Loucy (cell line): ENCODE measurements around the gene ARMH4.
"Not testable (repeated sequence)": the region's sequence is repeated elsewhere in the genome, so short reads cannot be mapped to it uniquely, and the experiment has no call there.

Experiments
- H2AFZ ChIP-seq: fragments of 200-600 bp; sonication (generic); 2 replicates; pipeline ENCODE4 v1.6.0; 2016; ENCODE audit warnings: antibody characterized with exemption, mild to moderate bottlenecking, low read length, moderate library complexity
- H3F3A ChIP-seq: fragments of 200-600 bp; 2 replicates; pipeline ENCODE4 v1.6.0; 2016; ENCODE audit warnings: antibody characterized with exemption, low read depth, mild to moderate bottlenecking
- H3K27me3 ChIP-seq: fragments of 200-600 bp; sonication (generic); 2 replicates; pipeline ENCODE4 v1.6.1; 2014; ENCODE audit warnings: low read length, mild to moderate bottlenecking; ENCODE audit not compliant: insufficient read depth, poor library complexity, severe bottlenecking
- H3K36me3 ChIP-seq: fragments of 200-600 bp; sonication (generic); 2 replicates; pipeline ENCODE4 v1.6.1; 2016; ENCODE audit warnings: low read length; ENCODE audit not compliant: insufficient read depth
- H3K4me1 ChIP-seq: fragments of 200-600 bp; sonication (generic); 2 replicates; pipeline ENCODE4 v1.5.1; 2014; ENCODE audit warnings: low read length, mild to moderate bottlenecking; ENCODE audit not compliant: insufficient read depth, poor library complexity, severe bottlenecking
- H3K4me2 ChIP-seq: fragments of 200-600 bp; sonication (generic); 2 replicates; pipeline ENCODE4 v1.6.0; 2014; ENCODE audit warnings: antibody characterized with exemption, low read length, low read depth, mild to moderate bottlenecking; ENCODE audit not compliant: poor library complexity, severe bottlenecking
- H3K4me3 ChIP-seq: fragments of 200-600 bp; sonication (generic); 2 replicates; pipeline ENCODE4 v1.5.1; 2014; ENCODE audit warnings: low read length, mild to moderate bottlenecking, mixed read lengths; ENCODE audit not compliant: poor library complexity, severe bottlenecking
- H3K79me2 ChIP-seq: fragments of 200-600 bp; sonication (generic); 2 replicates; pipeline ENCODE4 v1.6.1; 2014; ENCODE audit warnings: low read length; ENCODE audit not compliant: insufficient read depth
- H3K9ac ChIP-seq: fragments of 200-600 bp; sonication (generic); 2 replicates; pipeline ENCODE4 v1.6.0; 2014; ENCODE audit warnings: mild to moderate bottlenecking, low read depth, low read length, moderate library complexity; ENCODE audit not compliant: poor library complexity, severe bottlenecking
- H3K9me2 ChIP-seq: fragments of 200-600 bp; sonication (generic); replicated peaks from 2 replicates; pipeline ENCODE4 v1.6.1; 2016; ENCODE audit warnings: low read depth, low read length, mixed read lengths
- H3K9me3 ChIP-seq: fragments of 200-600 bp; sonication (generic); 2 replicates; pipeline ENCODE4 v1.6.1; 2014; ENCODE audit warnings: mild to moderate bottlenecking, antibody characterized with exemption, low read length, low read depth; ENCODE audit not compliant: insufficient read depth
- H4K20me1 ChIP-seq: fragments of 200-600 bp; sonication (generic); 2 replicates; pipeline ENCODE4 v1.6.0; 2014; ENCODE audit warnings: antibody characterized with exemption, low read length, mild to moderate bottlenecking; ENCODE audit not compliant: insufficient read depth, poor library complexity, severe bottlenecking
- EZH2phosphoT487 ChIP-seq: fragments of 200-600 bp; IDR thresholded peaks from 2 replicates; pipeline ENCODE4 v1.6.1; 2018; ENCODE audit warnings: antibody characterized with exemption, mild to moderate bottlenecking, moderate library complexity, borderline replicate concordance
- TF ChIP-seq, protein P1 (sequence below): fragments of 200-600 bp; sonication (generic); conservative IDR thresholded peaks from 2 replicates; pipeline ENCODE4 v1.5.1; 2014; ENCODE audit warnings: mild to moderate bottlenecking, antibody characterized with exemption, low read length

The ARMH4 gene

DNA sequence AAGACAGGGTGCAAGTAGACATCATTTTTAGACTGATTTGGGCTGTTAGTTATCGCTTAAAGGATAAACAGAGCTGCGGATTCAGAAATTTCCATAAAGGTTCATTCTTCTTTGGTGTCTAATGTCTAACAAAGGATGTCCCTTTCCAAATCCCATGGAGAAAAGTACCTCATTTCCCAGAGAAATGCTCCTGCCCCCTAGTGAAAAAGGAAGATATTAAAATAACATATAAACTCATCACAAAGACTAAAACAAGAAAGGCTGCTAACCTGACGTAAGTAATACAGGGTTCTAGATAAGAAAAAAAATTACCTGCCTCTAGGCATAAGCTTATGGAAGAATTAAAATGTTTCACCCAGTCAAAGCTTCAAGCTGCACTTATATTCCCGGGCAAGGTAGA is 22.8 kb downstream of the ARMH4 start:
- H3K9me3 ChIP-seq = no peaks in the 10 kb centered on the region; the same call in 1 of the 2 replicates
- H3K4me3 ChIP-seq = no peak overlapping the region

DNA sequence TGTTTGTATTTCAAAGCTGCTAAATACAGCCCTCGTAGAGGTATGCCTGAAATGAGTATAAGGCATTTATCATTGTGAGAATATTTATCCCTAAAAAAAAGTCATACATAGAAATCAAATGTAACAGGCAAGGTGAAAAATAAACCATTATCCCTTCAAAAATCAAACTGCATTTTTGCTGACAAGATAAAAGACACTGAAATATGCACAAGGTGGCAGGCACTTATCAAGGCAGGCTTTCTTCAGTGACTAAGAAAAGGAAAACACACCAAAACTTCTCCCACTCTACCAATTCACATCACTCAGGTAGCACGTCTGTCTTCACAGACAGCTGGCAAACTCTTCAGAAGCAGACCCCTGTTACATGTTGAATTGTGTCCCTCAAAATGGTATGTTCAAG is 23.6 kb downstream of the ARMH4 start:
- Histone ChIP-seq H3K4me1 (no peaks in the 10 kb centered on the region), H3K9me2 (no peaks in the 10 kb centered on the region), H3K4me3 (no peak overlapping the region), H4K20me1 (no peaks in the 10 kb centered on the region), H2AFZ (no peak overlapping the region), H3K27me3 (no peaks in the 10 kb centered on the region), H3K79me2 (no peaks in the 10 kb centered on the region), H3K36me3 (no peaks in the 10 kb centered on the region), H3F3A (no peaks in the 10 kb centered on the region), H3K9ac (no peak overlapping the region), H3K9me3 (no peaks in the 10 kb centered on the region; the same call in 1 of the 2 replicates), H3K4me2 (no peak overlapping the region)
- TF ChIP-seq, protein P1, sequence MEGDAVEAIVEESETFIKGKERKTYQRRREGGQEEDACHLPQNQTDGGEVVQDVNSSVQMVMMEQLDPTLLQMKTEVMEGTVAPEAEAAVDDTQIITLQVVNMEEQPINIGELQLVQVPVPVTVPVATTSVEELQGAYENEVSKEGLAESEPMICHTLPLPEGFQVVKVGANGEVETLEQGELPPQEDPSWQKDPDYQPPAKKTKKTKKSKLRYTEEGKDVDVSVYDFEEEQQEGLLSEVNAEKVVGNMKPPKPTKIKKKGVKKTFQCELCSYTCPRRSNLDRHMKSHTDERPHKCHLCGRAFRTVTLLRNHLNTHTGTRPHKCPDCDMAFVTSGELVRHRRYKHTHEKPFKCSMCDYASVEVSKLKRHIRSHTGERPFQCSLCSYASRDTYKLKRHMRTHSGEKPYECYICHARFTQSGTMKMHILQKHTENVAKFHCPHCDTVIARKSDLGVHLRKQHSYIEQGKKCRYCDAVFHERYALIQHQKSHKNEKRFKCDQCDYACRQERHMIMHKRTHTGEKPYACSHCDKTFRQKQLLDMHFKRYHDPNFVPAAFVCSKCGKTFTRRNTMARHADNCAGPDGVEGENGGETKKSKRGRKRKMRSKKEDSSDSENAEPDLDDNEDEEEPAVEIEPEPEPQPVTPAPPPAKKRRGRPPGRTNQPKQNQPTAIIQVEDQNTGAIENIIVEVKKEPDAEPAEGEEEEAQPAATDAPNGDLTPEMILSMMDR = no peak
- no peak for TF ChIP-seq EZH2phosphoT487

More for the DNA sequence above, 22.8 kb downstream of the ARMH4 start:
- Histone ChIP-seq H4K20me1 (no peaks in the 10 kb centered on the region), H3K79me2 (no peaks in the 10 kb centered on the region), H3K9ac (no peak overlapping the region), H3K4me1 (no peaks in the 10 kb centered on the region), H3F3A (no peaks in the 10 kb centered on the region), H2AFZ (no peak overlapping the region), H3K9me2 (no peaks in the 10 kb centered on the region), H3K36me3 (no peaks in the 10 kb centered on the region), H3K27me3 (no peaks in the 10 kb centered on the region), H3K4me2 (no peak overlapping the region)
- TF ChIP-seq EZH2phosphoT487 = no peak
- TF ChIP-seq, protein P1 = peak; percentile 46

DNA sequence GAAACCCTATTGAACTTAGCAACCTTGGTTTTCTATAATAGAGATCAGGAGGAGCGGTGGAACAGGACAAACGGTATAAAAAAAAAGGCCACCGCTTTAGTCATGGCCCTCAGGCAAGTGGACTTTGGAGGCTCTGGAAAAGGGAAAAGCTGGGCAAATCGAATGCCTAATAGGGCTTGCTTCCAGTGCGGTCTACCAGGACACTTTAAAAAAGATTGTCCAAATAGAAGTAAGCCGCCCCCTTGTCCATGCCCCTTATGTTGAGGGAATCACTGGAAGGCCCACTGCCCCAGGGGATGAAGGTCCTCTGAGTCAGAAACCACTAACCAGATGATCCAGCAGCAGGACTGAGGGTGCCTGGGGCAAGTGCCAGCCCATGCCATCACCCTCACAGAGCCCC is 29.5 kb downstream of the ARMH4 start:
- not testable (repeated sequence) for H2AFZ ChIP-seq, H3K4me3 ChIP-seq, H3K9me3 ChIP-seq, H3K36me3 ChIP-seq, H3K4me2 ChIP-seq, H3K4me1 ChIP-seq, H4K20me1 ChIP-seq, H3K27me3 ChIP-seq, H3K79me2 ChIP-seq, H3K9ac ChIP-seq, H3F3A ChIP-seq, H3K9me2 ChIP-seq

GRCh38 chr14:58121530-58122186 is 30.4 kb downstream of the ARMH4 start:
- H3K4me2 ChIP-seq = no peak overlapping the region
- no peaks in the 10 kb centered on the region for H3K36me3 ChIP-seq
- no peaks in the 10 kb centered on the region for H3K4me1 ChIP-seq
- H3K9ac ChIP-seq = no peak overlapping the region
- H3F3A ChIP-seq = no peaks in the 10 kb centered on the region
- H3K9me2 ChIP-seq = no peaks in the 10 kb centered on the region
- H3K4me3 ChIP-seq = no peak overlapping the region
- H2AFZ ChIP-seq = no peak overlapping the region
- TF ChIP-seq EZH2phosphoT487 = no peak
- TF ChIP-seq, protein P1 = no peak
- no peaks in the 10 kb centered on the region for H3K79me2 ChIP-seq
- no peaks in the 10 kb centered on the region for H4K20me1 ChIP-seq
- H3K27me3 ChIP-seq = no peaks in the 10 kb centered on the region
- H3K9me3 ChIP-seq = no peaks in the 10 kb centered on the region; the same call in 1 of the 2 replicates
